ENCODE data around the gene C9orf50. TPM values are rescaled to one million over a fixed set of nuclear protein-coding genes. Genes with fewer than 3 reads are reported as not detected.
"Not testable (repeated sequence)": the region's sequence is repeated elsewhere in the genome, so short reads cannot be mapped to it uniquely, and the experiment has no call there.

Gene C9orf50
- total and polyA plus RNA-seq, 10 donors, result 0.12 to 0.46 (median 0.19) TPM; not detected in 6

DNA sequence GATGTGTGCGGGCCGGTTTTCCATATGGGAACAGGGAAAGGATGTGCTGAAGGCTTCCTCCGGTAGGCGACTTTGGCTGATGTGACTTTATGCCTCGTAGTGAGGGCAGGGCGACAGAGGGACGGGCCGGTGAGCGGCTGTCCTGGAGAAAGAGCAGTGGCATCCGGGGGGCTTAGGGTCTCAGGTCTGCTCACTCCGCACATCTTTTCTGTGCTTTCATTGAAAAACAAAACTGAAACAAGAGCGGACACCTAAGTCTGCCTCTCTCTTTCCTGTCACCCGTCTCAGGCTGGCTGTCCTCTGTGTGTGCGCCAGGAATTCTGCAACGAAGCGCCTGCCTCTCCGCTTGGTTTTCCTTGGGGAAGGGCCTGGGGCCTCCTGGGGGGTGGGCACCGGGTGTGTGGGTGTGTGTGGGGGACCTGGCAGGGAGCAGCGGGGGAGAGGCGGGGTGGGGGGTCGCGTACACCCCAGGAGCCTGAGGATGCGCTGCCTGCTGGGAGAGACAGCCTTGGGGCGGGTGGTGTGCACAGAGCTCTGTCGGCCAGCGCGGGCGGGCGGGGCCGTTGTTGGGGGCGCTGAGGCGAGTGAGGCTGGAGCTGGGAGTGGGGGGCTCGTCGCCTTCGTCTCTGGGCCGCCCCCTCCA lies 44.0 kb upstream of the C9orf50 start:
- no peak for TF ChIP-seq POLR2A (IDR thresholded peaks at IDR 0.05)
- TF ChIP-seq POLR2AphosphoS5 (IDR thresholded peaks at IDR 0.05), result no peak
- TF ChIP-seq, protein P1, sequence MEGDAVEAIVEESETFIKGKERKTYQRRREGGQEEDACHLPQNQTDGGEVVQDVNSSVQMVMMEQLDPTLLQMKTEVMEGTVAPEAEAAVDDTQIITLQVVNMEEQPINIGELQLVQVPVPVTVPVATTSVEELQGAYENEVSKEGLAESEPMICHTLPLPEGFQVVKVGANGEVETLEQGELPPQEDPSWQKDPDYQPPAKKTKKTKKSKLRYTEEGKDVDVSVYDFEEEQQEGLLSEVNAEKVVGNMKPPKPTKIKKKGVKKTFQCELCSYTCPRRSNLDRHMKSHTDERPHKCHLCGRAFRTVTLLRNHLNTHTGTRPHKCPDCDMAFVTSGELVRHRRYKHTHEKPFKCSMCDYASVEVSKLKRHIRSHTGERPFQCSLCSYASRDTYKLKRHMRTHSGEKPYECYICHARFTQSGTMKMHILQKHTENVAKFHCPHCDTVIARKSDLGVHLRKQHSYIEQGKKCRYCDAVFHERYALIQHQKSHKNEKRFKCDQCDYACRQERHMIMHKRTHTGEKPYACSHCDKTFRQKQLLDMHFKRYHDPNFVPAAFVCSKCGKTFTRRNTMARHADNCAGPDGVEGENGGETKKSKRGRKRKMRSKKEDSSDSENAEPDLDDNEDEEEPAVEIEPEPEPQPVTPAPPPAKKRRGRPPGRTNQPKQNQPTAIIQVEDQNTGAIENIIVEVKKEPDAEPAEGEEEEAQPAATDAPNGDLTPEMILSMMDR (IDR thresholded peaks at IDR 0.05 in 8 of 11, conservative IDR thresholded peaks at IDR 0.05 in 3 of 11), result no peak
- no peak for DNase-seq
- intact Hi-C loops (cut with DNase I; ENCODE audit: low total_unique reads), result no loop called here

DNA sequence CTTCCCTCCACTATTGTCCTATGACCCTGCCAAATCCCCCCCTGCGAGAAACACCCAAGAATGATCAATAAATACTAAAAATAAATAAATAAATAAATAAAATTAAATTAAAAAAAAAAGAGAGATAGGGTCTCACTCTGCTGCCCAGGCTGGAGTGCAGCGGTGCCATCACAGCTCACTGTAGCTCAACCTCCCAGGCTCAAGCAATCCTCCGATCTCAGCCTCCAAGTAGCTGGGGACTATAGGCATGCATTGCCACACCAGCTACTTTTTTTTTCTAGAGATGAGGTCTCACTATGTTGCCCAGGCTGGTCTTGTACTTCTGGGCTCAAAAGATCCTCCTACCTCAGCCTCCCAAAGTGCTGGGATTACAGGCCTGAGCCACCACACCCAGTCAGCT lies 41.3 kb upstream of the C9orf50 start:
- H3K4me1 ChIP-seq, result peaks cover 0 to 23% (median 18%) of the 10 kb centered on the region in 6 donors
- H3K27ac ChIP-seq; H3K9me3 ChIP-seq; H3K4me3 ChIP-seq; H3K36me3 ChIP-seq; intact Hi-C loops (cut with DNase I; ENCODE audit: low total_unique reads); DNase-seq: not testable (repeated sequence)
- WGBS, 5 donors, result 61 to 78% (median 64%) methylated on average over 3 of the region's 3 CpGs
- H3K27me3 ChIP-seq (replicated peaks in 1 of 7), result peaks cover 0 to 53% (median 23%) of the 10 kb centered on the region in 7 donors

More for the DNA sequence above, 44.0 kb upstream of the C9orf50 start:
- Histone ChIP-seq H3K36me3 (no peaks in the 10 kb centered on the region), H3K27ac (no peak overlapping the region), H3K9me3 (no peaks in the 10 kb centered on the region), H3K4me1 (peaks cover 0 to 23% (median 18%) of the 10 kb centered on the region in 6 donors), H3K4me3 (peak overlapping the region; percentile 14 to 68 (median 40)), H3K27me3 (replicated peaks in 1 of 7) (peaks cover 0 to 72% (median 30%) of the 10 kb centered on the region in 7 donors)
- WGBS, 5 donors, result 9 to 16% (median 11%) methylated on average over 20 to 36 of the region's 36 CpGs

DNA sequence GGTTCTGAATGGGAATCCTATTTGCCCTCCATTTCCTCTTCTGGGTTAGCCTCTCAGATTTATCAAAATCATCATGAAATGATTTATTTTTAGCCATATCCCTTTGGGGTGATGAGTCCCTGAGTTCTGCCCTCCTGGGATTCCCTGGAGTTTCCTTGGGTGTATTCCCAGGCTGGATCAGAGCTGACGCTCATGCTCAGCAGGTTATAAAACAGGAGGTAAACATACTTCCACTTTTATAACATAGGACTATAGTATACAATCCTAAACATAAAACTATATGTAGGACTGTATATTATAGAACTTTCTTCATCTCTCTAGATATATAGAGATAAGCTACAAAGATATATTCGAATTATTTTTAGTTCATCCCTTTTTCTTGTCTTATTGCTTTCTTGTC lies 40.1 kb upstream of the C9orf50 start:
- Histone ChIP-seq H3K9me3 (no peaks in the 10 kb centered on the region), H3K27me3 (replicated peaks in 1 of 7) (peaks cover 0 to 40% (median 11%) of the 10 kb centered on the region in 7 donors), H3K27ac (no peak overlapping the region), H3K4me1 (peaks cover 0 to 15% (median 11%) of the 10 kb centered on the region in 6 donors), H3K4me3 (no peak overlapping the region), H3K36me3 (no peaks in the 10 kb centered on the region)
- intact Hi-C loops (cut with DNase I; ENCODE audit: low total_unique reads), result no loop called here
- DNase-seq, result no peak
- TF ChIP-seq, protein P1 (IDR thresholded peaks at IDR 0.05 in 8 of 11, conservative IDR thresholded peaks at IDR 0.05 in 3 of 11), result no peak
- TF ChIP-seq POLR2A (IDR thresholded peaks at IDR 0.05) (no peak), POLR2AphosphoS5 (IDR thresholded peaks at IDR 0.05) (no peak)
- WGBS, 5 donors, result 61 to 88% (median 81%) methylated on average over 2 of the region's 2 CpGs

DNA sequence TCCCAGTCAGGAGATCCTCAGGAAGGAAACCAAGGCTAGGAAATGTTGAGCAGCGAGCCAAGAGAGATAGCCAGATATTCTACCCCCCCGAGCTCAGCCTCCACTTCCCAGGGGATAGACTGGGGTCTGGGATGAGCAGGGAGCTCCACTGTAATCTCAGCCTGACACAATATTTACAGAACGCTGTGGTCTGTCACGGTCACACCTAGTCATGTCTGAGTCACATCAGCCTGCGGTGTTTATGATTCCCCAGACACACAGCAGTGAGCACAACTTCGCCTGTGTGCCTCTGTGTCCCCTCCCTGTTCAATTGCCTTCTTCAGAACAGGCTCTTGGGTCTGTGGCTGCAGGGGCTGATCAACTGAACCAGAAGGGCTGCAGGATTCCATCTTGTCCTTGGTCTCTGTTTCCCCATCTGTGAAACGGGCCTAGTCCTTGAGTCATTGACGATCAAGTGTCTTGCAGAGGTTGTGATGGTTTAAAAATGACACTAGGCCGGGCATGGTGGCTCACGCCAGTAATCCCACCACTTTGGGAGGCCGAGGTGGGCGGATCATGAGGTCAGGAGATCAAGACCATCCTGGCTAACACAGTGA lies 36.0 kb upstream of the C9orf50 start:
- H3K9me3 ChIP-seq, result no peaks in the 10 kb centered on the region
- no peak overlapping the region for H3K4me3 ChIP-seq
- intact Hi-C loops (cut with DNase I; ENCODE audit: low total_unique reads), result no loop called here
- H3K27me3 ChIP-seq (replicated peaks in 1 of 7), result peaks cover 0 to 24% (median 0%) of the 10 kb centered on the region in 7 donors
- H3K27ac ChIP-seq, result no peak overlapping the region
- 75 to 83% (median 80%) methylated on average over 11 to 12 of the region's 12 CpGs for WGBS, 5 donors
- H3K36me3 ChIP-seq, result no peaks in the 10 kb centered on the region
- TF ChIP-seq POLR2A (IDR thresholded peaks at IDR 0.05) (no peak), POLR2AphosphoS5 (IDR thresholded peaks at IDR 0.05) (no peak)
- TF ChIP-seq, protein P1 (IDR thresholded peaks at IDR 0.05 in 8 of 11, conservative IDR thresholded peaks at IDR 0.05 in 3 of 11), result no peak
- DNase-seq, result no peak
- peaks cover 0 to 13% (median 2%) of the 10 kb centered on the region in 6 donors for H3K4me1 ChIP-seq

Measured in spleen (tissue), 11 donors.